ENCODE results near the gene ANKS3.

DNA sequence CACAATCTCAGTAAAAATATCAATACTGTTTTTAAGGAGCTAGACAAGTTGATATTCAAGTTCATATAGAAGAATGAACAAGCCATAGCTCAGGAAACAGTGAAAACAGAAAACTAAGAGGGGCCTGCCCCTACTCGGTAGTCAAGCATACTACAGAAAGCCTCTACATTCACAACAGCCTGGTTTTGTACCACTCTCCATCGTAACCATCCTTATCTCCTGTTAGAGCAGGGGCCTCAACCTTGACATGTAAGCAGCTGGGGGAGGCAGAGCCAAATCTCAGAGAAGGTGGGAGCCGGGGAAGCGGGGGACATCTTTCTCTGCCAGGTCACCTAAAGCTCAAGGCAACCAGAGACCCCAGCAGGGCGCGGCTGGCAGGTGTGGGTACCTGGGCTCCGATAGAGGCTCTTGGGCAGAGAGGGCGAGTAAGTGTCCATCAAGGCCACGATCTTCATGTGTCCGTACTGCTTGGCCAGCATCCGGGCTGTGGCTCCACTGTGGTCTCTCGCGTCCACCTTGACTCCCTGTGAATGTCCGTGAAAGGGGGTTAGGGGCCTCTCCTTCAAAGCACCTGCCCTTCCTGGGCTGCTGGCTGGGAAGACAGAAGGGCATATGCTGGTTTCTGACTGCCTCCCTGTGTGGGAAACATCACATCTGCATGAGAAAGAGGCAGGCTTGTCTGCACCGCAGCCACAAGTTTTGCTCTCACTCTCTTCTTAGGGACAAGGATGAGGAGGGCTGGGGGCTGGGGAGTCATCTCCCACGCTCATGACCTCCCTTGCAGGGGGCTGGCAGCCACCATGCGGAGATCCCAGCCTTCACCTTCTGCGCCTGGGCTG lies 20.2 kb downstream of the ANKS3 start:
- TF ChIP-seq NFIC (IDR thresholded peaks at IDR 0.05) (no peak), TEAD4 (IDR thresholded peaks at IDR 0.05) (no peak), CREB1 (IDR thresholded peaks at IDR 0.05; ENCODE audit: low read depth) (no peak), YY1 (IDR thresholded peaks at IDR 0.05; ENCODE audit: low read depth) (no peak), RAD21 (IDR thresholded peaks at IDR 0.05; ENCODE audit: low read depth) (no peak), CEBPB (IDR thresholded peaks at IDR 0.05) (no peak), FOXM1 (IDR thresholded peaks at IDR 0.05; ENCODE audit: borderline replicate concordance, low read depth) (no peak), TCF12 (IDR thresholded peaks at IDR 0.05; ENCODE audit: low read depth) (no peak)
- TF ChIP-seq, protein P1, sequence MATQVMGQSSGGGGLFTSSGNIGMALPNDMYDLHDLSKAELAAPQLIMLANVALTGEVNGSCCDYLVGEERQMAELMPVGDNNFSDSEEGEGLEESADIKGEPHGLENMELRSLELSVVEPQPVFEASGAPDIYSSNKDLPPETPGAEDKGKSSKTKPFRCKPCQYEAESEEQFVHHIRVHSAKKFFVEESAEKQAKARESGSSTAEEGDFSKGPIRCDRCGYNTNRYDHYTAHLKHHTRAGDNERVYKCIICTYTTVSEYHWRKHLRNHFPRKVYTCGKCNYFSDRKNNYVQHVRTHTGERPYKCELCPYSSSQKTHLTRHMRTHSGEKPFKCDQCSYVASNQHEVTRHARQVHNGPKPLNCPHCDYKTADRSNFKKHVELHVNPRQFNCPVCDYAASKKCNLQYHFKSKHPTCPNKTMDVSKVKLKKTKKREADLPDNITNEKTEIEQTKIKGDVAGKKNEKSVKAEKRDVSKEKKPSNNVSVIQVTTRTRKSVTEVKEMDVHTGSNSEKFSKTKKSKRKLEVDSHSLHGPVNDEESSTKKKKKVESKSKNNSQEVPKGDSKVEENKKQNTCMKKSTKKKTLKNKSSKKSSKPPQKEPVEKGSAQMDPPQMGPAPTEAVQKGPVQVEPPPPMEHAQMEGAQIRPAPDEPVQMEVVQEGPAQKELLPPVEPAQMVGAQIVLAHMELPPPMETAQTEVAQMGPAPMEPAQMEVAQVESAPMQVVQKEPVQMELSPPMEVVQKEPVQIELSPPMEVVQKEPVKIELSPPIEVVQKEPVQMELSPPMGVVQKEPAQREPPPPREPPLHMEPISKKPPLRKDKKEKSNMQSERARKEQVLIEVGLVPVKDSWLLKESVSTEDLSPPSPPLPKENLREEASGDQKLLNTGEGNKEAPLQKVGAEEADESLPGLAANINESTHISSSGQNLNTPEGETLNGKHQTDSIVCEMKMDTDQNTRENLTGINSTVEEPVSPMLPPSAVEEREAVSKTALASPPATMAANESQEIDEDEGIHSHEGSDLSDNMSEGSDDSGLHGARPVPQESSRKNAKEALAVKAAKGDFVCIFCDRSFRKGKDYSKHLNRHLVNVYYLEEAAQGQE (IDR thresholded peaks at IDR 0.05; ENCODE audit: low read depth): no peak
- TF ChIP-seq, protein P2, sequence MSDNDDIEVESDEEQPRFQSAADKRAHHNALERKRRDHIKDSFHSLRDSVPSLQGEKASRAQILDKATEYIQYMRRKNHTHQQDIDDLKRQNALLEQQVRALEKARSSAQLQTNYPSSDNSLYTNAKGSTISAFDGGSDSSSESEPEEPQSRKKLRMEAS (IDR thresholded peaks at IDR 0.05): no peak
- TF ChIP-seq, protein P3, sequence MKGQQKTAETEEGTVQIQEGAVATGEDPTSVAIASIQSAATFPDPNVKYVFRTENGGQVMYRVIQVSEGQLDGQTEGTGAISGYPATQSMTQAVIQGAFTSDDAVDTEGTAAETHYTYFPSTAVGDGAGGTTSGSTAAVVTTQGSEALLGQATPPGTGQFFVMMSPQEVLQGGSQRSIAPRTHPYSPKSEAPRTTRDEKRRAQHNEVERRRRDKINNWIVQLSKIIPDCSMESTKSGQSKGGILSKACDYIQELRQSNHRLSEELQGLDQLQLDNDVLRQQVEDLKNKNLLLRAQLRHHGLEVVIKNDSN (IDR thresholded peaks at IDR 0.05): no peak
